ENCODE data around the gene ZBTB7B. TPM values are rescaled to one million over a fixed set of nuclear protein-coding genes. Genes with fewer than 3 reads are reported as not detected.

Gene ZBTB7B
- total and polyA plus RNA-seq, 2 donors (not counting 1 experiment from before 2014, with no cell fraction given) = 55.7 to 67.3 TPM

- Histone ChIP-seq H3K9ac (ENCODE audit: low read length) (no peak overlapping the region), H3K27me3 (replicated peaks in 1 of 4; ENCODE audit: control extremely low read depth in 1 of 4, control insufficient read depth in 3 of 4, insufficient read depth in 4 of 4, low read length in 3 of 4) (no peaks in the 10 kb centered on the region), H3K27ac (ENCODE audit: low read length in 2 of 2) (peak overlapping the region in 1 of 2 donors; percentile 89), H3K79me2 (ENCODE audit: control insufficient read depth, insufficient read depth, low read length) (peaks cover under 1% of the 10 kb centered on the region), H2AFZ (ENCODE audit: insufficient read depth, low read depth, low read length, poor library complexity, severe bottlenecking) (no peak overlapping the region), H3K4me1 (ENCODE audit: control insufficient read depth in 2 of 2, insufficient read depth in 2 of 2, low read length in 2 of 2) (peaks cover 77 to 91% of the 10 kb centered on the region in 2 donors), H3K36me3 (replicated peaks in 1 of 2; ENCODE audit: control extremely low read depth in 1 of 2, control insufficient read depth in 1 of 2, extremely low read depth in 1 of 2, insufficient read depth in 2 of 2, low read length in 1 of 2) (peaks cover 0 to 24% of the 10 kb centered on the region in 2 experiments), H3K4me2 (replicated peaks; ENCODE audit: low read depth, low read length, poor library complexity, severe bottlenecking) (no peak overlapping the region), H3K4me3 (ENCODE audit: control extremely low read depth in 1 of 5, extremely low read depth in 1 of 5, insufficient read depth in 1 of 5, low read depth in 2 of 5, low read length in 4 of 5) (no peak overlapping the region), H4K20me1 (ENCODE audit: control insufficient read depth, insufficient read depth, low read length, poor library complexity, severe bottlenecking) (peaks cover 12% of the 10 kb centered on the region), H3K9me3 (ENCODE audit: control extremely low read depth in 1 of 3, control insufficient read depth in 2 of 3, insufficient read depth in 1 of 3, low read length in 2 of 3) (peaks cover 0 to 2% (median 0%) of the 10 kb centered on the region in 3 donors)
- no peak for TF ChIP-seq EZH2 (IDR thresholded peaks at IDR 0.05; ENCODE audit: borderline replicate concordance, insufficient read depth, low read depth, low read length, poor library complexity, severe bottlenecking)
- TF ChIP-seq CTCF (IDR thresholded peaks at IDR 0.05) = no peak
- peaks cover 84% of the 10 kb centered on the region for H3K4me1 Mint-ChIP-seq
- ATAC-seq (ENCODE audit: low read depth) = no peak
- no peaks in the 10 kb centered on the region for H3K9me3 Mint-ChIP-seq (ENCODE audit: insufficient read depth)
- POLR2A ChIA-PET = interaction anchor here (4.4 to 6.0 kb wide), 2 partner anchors 13 to 40 kb away, joined by 32 to 74 read pairs; partner anchors contain the start of genes CKS1B and ZBTB7B
- H3K4me3 Mint-ChIP-seq = no peak overlapping the region
- intact Hi-C loops (cut with micrococcal nuclease) = no loop called here
- H3K27me3 Mint-ChIP-seq = no peaks in the 10 kb centered on the region
- CTCF ChIA-PET = interaction anchor here (0.7 to 17.4 kb wide), 10 partner anchors 15 to 455 kb away, joined by 3 to 295 read pairs (median 28); partner anchors contain the start of genes CKS1B, FLAD1, LENEP and PYGO2
- no peak for DNase-seq
- WGBS (ENCODE audit: insufficient coverage) = 97% methylated on average over 21 of the region's 31 CpGs
- H3K27ac Mint-ChIP-seq = peak overlapping the region; percentile 89
These were observed 12.3 kb downstream of the ZBTB7B start for GRCh38 chr1:155014709-155015508.
